ENCODE measurements around the gene MAP3K4. TPM values are rescaled to one million over a fixed set of nuclear protein-coding genes. Genes with fewer than 3 reads are reported as not detected.

The MAP3K4 gene
- total RNA-seq, 1 experiment from 2014 or later: 27.1 TPM

DNA sequence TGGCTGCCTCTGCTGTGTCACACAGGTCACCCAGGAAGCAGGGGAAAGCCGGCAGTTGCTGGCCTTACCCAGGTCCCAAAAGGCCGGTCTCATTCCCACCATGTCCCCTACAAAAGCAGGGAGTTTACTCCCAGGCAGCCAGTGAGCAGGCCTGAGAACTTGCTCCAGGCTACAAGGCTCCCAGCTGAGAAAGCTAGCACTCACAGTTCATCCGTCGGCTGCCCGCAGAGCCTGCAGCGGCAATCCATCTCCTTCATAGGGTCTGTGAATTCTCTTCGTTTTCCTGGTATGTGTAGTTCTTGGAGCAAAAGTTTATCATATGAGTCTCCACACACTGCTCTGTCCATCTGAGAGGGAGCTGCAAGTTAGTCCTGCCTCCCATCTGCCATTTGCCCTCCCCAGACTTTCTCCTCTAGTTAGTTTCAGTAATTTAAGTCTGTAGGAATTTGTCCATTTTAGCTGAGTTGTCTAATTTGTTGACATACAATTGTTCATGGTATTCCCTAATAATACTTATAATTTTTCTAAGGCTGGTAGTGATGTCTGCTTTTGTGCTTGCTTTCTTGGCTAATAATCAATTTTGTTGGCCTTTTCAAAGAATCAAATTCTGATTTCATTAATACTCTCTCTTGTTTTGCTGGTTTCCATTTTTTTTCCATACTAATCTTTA is 135.6 kb downstream of the MAP3K4 start:
- H3K9me3 ChIP-seq (replicated peaks): 0 out of 2 replicates have a peak, but pooled peaks cover 3% of the 10 kb centered on the region

DNA sequence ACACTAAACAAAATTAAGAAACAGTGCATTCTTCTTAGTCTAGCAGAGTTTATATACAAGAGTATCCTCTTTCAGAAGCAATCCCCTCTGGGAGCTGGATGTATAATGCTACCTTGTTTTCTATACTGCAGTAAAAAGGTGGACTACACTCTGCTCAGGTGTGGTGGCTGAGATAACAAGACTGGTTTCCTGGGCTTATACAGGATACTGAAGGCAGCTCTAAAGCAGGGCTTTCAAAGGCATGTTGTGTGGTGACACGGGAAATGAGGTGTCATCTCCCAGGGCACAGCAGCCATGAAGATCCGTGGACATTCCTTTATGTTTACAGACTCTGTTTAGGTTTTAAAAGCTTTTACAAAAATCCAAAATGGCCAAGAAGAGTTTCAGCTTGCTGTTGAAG is 136.7 kb downstream of the MAP3K4 start:
- no peak overlapping the region for H3K4me3 ChIP-seq
- H3K9me3 ChIP-seq (replicated peaks): 0 out of 2 replicates have a peak, but pooled peaks cover 3% of the 10 kb centered on the region
- peaks cover 38% of the 10 kb centered on the region for H3K36me3 ChIP-seq
- H3K27ac ChIP-seq: peak overlapping the region; percentile 53
- H3K27me3 ChIP-seq (replicated peaks): no peaks in the 10 kb centered on the region
- H3K4me1 ChIP-seq (replicated peaks): peaks cover 8% of the 10 kb centered on the region
- DNase-seq (ENCODE audit: low read depth in 1 of 2, low spot score in 2 of 2): no peak

More for the DNA sequence above, 135.6 kb downstream of the MAP3K4 start:
- Histone ChIP-seq H3K27me3 (replicated peaks) (no peaks in the 10 kb centered on the region), H3K36me3 (peaks cover 35% of the 10 kb centered on the region), H3K27ac (no peak overlapping the region), H3K4me1 (replicated peaks) (peaks cover 8% of the 10 kb centered on the region), H3K4me3 (no peak overlapping the region)
- no peak for DNase-seq (ENCODE audit: low read depth in 1 of 2, low spot score in 2 of 2)

DNA sequence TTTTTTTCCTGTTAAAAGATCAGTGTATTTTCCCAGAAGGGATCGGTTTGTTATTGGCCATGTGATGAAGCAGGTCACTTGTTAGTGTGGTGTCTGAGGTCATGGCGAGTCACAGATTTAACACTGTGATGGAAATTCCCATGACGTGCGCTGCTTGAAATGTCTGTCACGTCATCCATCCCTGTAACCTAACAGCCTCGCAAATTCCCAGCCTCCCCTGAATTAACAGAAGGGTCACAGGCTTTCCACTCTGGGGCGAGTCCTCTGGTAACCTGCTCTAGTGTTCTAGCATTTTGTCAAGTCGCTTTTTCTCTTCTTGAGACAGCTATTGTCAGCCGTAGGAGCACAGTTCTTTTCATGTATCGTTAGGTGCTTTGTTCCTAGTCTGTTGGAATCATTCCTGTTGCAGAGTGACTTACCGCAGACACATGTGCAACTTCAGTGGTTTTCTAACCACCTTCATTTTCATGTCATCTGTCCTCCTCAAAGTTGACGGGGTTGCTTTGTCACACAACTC is 137.2 kb downstream of the MAP3K4 start:
- peak in 1 of 2 experiments; percentile 59 for DNase-seq (ENCODE audit: low read depth in 1 of 2, low spot score in 2 of 2)
- peaks cover 8% of the 10 kb centered on the region for H3K4me1 ChIP-seq (replicated peaks)
- H3K27ac ChIP-seq: peak overlapping the region; percentile 53
- H3K27me3 ChIP-seq (replicated peaks): no peaks in the 10 kb centered on the region
- H3K4me3 ChIP-seq: no peak overlapping the region
- peaks cover 43% of the 10 kb centered on the region for H3K36me3 ChIP-seq
- H3K9me3 ChIP-seq (replicated peaks): no peaks in the 10 kb centered on the region

DNA sequence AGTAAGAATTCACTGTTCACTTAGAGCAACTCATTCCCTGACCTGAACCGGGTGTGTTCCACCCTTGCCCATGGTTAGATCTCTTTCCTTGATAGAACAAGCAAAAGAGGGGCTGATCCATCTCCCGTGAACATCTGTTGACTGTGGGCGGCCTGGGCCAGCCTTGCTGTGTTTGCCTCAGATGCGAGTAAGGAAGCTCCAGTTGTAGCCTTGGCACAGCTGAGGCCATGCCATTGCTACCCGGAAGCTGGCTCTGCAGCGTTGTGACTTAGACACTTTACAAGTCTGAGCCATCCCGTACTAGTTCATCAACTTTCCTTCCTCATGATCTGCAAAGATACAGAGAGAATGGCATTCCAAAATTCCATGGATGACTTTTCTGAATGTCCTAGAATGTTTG is 139.0 kb downstream of the MAP3K4 start:
- no peak for DNase-seq (ENCODE audit: low read depth in 1 of 2, low spot score in 2 of 2)
- H3K4me3 ChIP-seq: no peak overlapping the region
- peaks cover 44% of the 10 kb centered on the region for H3K36me3 ChIP-seq
- no peaks in the 10 kb centered on the region for H3K9me3 ChIP-seq (replicated peaks)
- peaks cover 8% of the 10 kb centered on the region for H3K4me1 ChIP-seq (replicated peaks)
- no peak overlapping the region for H3K27ac ChIP-seq
- no peaks in the 10 kb centered on the region for H3K27me3 ChIP-seq (replicated peaks)

DNA sequence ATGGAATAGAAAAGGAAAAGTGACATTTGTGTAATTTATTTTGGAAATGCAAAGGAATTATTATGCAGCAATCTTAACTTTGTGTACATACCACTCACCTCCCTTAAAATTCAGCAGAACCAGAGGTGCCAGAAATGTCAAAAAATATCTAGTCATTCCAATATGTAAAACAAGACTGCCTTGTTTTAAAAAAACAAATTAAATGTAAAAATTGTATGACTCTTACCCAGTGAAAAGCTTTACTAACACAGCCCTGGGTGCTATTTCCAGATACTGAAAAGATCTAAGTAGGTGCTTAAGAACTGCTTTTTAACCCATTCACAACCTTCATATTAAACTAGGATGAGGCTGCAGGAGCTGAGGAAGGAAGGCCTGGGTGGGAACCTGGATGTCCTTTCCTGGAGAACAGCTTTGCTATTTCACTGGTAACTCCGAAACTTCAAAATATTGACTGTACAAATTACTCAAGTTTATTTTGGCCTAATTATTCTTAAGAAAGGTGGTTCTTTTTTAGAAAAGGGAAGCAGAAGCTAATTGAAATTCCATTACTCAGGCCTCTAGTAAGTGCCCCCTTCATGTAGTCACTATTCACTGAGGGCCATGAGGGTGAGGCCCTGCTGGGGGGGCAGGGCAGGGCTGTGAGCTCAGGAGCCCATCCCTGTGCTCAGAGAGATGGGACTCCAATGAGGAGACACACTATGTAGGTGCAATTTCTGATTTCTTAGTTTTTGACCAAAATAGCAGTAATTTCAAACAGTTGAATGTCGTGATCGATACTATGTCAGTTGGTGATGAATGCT is 139.6 kb downstream of the MAP3K4 start:
- Histone ChIP-seq H3K4me3 (no peak overlapping the region), H3K9me3 (replicated peaks) (no peaks in the 10 kb centered on the region), H3K36me3 (peaks cover 46% of the 10 kb centered on the region), H3K27ac (no peak overlapping the region), H3K4me1 (replicated peaks) (peaks cover 8% of the 10 kb centered on the region), H3K27me3 (replicated peaks) (no peaks in the 10 kb centered on the region)
- DNase-seq (ENCODE audit: low read depth in 1 of 2, low spot score in 2 of 2): no peak

DNA sequence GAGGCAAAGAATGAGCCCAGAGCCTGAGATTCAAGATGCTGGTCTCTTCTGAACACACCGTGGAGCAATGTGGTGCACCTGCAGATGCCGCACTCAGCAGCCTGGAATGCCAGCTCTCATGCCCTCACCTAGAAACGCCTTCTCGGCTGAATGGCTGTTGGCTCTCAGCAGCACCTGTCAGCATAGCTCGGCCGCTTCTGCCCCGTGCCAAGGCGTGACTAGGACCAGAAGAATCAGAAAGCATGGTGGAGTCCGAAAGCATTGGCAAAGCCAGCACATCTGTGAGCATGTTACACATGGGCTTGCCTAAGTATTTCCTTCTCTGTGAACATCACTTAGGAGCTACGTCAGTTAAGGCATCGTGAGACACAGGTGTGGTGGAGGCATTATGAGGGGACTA is 140.8 kb downstream of the MAP3K4 start:
- Histone ChIP-seq H3K4me3 (no peak overlapping the region), H3K9me3 (replicated peaks) (no peaks in the 10 kb centered on the region), H3K27me3 (replicated peaks) (no peaks in the 10 kb centered on the region), H3K27ac (no peak overlapping the region), H3K36me3 (peaks cover 46% of the 10 kb centered on the region), H3K4me1 (replicated peaks) (peaks cover 8% of the 10 kb centered on the region)
- no peak for DNase-seq (ENCODE audit: low read depth in 1 of 2, low spot score in 2 of 2)

DNA sequence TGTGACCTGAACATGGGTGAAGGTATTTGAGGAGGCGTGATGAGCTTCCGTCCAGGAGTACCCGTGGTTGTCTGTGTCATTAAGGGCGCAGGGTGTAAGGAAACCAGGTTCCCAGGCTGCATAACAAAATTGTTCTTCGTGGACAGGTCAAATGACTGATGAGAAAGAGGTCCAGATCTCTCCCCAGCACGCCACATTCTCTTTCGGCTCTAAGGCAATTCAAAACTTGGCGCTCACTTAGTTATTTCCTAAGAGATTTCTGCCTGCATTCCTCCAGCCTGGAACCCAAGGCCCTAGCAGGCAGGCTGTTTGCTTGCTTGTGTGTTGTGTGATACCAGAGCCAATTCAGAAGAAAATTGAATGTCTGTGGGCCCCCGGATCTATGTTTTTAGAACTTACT is 142.4 kb downstream of the MAP3K4 start:
- Histone ChIP-seq H3K4me1 (replicated peaks) (no peaks in the 10 kb centered on the region), H3K27ac (no peak overlapping the region), H3K36me3 (peaks cover 47% of the 10 kb centered on the region), H3K9me3 (replicated peaks) (no peaks in the 10 kb centered on the region), H3K27me3 (replicated peaks) (no peaks in the 10 kb centered on the region), H3K4me3 (no peak overlapping the region)
- no peak for DNase-seq (ENCODE audit: low read depth in 1 of 2, low spot score in 2 of 2)

DNA sequence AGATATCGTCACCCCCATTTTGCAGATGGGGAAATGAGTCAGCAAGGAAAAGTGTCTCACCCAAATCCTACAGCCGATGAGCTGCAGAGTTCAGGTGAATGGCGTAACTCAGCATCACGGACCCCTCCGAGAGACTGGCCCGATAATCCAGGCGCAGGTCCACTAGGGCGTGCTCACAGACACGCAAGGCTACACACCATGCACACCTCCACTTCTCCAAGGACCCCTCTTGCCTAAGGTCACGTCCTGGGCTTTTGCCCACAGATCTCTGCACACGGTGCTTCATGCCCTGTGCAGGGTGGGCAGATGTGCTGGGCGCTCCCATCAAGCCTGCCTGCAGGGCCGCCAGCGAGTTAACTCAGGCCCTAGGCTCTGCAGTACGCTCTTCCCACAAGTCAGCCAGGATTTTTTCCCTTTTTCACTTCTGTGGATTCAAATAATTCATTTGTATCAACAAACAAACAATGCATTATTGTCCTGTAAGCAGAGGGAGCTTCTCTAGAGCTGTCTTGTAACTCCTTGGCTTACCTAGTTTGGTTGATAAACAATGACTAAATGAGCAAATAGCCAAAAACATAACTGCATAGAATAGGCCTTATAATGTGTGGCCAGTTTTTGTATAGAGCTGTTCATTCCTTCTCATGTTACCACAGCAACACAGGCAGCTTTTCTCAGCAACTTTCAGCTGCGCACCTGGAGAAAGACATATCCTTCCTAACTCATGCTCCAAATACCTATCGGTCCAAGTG is 143.2 kb downstream of the MAP3K4 start:
- Histone ChIP-seq H3K27me3 (replicated peaks) (no peaks in the 10 kb centered on the region), H3K4me1 (replicated peaks) (peaks cover under 1% of the 10 kb centered on the region; the same call in 1 of the 2 replicates), H3K4me3 (no peak overlapping the region), H3K9me3 (replicated peaks) (no peaks in the 10 kb centered on the region), H3K36me3 (peaks cover 44% of the 10 kb centered on the region), H3K27ac (no peak overlapping the region)
- peak in 1 of 2 experiments; percentile 14 for DNase-seq (ENCODE audit: low read depth in 1 of 2, low spot score in 2 of 2)

DNA sequence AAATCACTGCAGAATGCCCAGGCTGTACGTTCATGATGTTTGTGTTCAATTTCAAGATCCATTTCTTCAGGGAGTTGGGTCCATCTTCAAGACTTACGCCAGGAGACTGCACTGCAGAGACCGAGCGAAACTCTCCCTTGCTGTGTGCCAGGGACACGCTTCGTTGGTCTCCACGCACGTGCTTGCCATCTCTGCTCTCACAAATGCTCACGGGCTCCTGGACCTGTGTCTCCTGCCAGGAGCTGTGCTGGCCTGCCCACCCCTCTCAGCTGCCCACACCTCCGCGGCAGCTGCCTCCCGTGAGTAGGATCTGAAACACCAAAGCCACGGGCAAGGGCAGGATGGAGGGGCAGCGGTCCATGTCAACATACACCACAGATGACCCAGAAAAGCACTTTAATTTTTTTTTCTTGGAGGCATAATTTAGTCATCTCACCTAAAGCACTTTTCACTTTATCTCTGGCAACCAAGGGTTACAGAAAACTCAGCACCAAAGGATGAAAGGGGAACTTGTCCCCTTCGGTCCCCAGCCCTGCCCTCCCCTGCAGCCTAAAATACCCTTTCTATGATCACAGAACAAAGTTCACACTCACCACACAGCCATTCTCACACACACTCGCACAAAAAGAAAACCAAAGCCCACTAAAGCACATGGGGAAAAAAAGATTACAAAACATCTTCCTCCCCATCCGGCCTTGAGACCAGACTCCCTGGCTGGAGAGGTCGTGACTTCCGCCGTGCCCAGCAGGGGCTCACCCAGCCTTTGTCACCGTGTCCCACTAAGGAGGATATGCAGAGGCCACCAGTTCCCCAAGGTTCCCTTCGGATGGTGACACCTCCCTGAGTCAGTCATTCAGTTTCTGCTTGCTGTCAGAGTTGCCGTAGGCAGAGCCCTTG is 144.4 kb downstream of the MAP3K4 start:
- peaks cover 34% of the 10 kb centered on the region for H3K36me3 ChIP-seq
- H3K27ac ChIP-seq: no peak overlapping the region
- H3K4me3 ChIP-seq: no peak overlapping the region
- H3K4me1 ChIP-seq (replicated peaks): peaks cover 8% of the 10 kb centered on the region; the same call in 1 of the 2 replicates
- H3K9me3 ChIP-seq (replicated peaks): no peaks in the 10 kb centered on the region
- H3K27me3 ChIP-seq (replicated peaks): no peaks in the 10 kb centered on the region
- DNase-seq (ENCODE audit: low read depth in 1 of 2, low spot score in 2 of 2): no peak

DNA sequence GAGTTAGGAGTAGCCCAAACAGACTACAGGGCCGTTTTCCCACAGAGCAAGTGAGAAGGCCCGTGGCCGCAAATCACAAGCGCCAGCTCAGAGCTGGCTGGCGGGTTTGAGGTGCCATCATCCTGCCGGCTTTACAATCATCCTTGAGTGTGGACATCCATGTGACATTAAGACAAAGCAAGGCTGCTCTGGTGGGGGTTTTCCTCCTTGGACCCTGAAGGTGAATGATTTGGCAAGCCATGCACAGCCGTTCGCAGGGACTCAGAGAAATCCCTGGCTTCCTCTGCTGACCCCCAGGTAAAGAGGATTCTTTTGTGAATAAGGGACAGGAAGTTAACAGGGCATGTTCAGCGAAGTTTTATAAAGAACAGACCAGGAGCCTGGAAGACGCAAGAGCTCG is 145.1 kb downstream of the MAP3K4 start:
- H3K36me3 ChIP-seq: peaks cover 31% of the 10 kb centered on the region
- H3K27ac ChIP-seq: no peak overlapping the region
- H3K9me3 ChIP-seq (replicated peaks): no peaks in the 10 kb centered on the region
- no peak overlapping the region for H3K4me3 ChIP-seq
- no peaks in the 10 kb centered on the region for H3K27me3 ChIP-seq (replicated peaks)
- no peak for DNase-seq (ENCODE audit: low read depth in 1 of 2, low spot score in 2 of 2)
- peaks cover 8% of the 10 kb centered on the region; the same call in 1 of the 2 replicates for H3K4me1 ChIP-seq (replicated peaks)

DNA sequence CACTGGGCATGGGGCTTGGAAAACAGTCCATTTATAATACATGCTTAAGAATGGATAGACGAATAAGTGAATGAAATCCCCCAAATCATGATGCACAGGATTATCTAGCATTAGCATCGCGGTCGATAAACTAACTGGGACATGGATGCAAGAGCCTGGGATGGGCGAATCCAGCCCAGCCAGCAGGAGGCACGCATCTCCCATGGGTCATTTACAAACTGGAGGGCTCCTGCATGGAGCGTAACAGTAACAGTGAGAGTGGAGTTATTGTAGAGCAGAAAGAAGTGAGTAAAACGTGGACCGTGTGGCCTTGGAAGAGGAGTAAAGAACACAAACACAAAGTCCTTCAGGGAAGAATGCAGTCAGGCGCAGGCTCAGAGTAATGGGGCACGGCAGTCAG is 145.8 kb downstream of the MAP3K4 start:
- Histone ChIP-seq H3K36me3 (peaks cover 31% of the 10 kb centered on the region), H3K4me3 (no peak overlapping the region), H3K27ac (no peak overlapping the region), H3K27me3 (replicated peaks) (no peaks in the 10 kb centered on the region), H3K9me3 (replicated peaks) (no peaks in the 10 kb centered on the region), H3K4me1 (replicated peaks) (peaks cover 8% of the 10 kb centered on the region; the same call in 1 of the 2 replicates)
- no peak for DNase-seq (ENCODE audit: low read depth in 1 of 2, low spot score in 2 of 2)

DNA sequence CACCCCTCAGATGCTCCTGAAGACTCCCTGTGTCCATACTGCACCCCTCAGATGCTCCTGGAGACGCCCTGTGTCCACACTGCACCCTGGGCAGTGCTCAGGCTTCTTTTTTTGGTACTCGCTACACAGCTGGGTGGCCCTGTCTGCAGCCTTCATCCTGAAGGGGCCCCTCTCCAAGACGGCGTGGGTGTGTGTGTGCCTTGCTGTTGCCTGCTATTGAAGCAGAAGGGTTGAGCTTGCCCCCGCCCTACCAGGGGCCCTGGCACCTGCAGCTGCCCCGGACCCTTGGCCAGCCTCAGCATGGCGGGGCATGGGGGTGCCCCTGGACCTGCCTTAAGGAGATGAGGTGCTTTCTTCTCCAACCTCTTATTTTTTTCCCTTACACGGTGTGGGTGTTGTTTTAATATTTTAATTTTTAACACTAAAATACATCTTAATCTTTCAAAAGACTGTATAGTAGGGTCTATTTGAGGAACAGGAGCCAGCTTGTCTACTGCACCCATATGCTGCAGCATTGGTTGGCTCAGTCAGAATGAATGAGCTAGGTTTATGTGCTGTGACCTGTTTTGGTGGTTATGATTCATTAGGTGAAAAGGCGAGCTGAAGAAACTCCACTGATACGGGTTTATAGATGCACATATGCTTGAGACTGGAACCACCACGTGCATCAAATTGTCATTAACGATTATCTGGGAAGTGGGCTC is 146.4 kb downstream of the MAP3K4 start:
- no peak for DNase-seq (ENCODE audit: low read depth in 1 of 2, low spot score in 2 of 2)
- Histone ChIP-seq H3K27me3 (replicated peaks) (no peaks in the 10 kb centered on the region), H3K27ac (no peak overlapping the region), H3K36me3 (peaks cover 28% of the 10 kb centered on the region), H3K9me3 (replicated peaks) (no peaks in the 10 kb centered on the region), H3K4me3 (no peak overlapping the region), H3K4me1 (replicated peaks) (peaks cover 8% of the 10 kb centered on the region; the same call in 1 of the 2 replicates)

Measured in SJSA1 (cell line).